RWPE2 (cell line): Measurements from ENCODE around the gene BLACAT1.
A peak's percentile ranks its signal among the peaks of the same experiment; 100 is the strongest.

Source experiments
- ATAC-seq: fragments of 200-7000 bp; cut with Tn5 transposase; 3 replicates; pipeline ENCODE4 v1.9.1; 2021; ENCODE audit warnings: low read depth
- DNase-seq: peaks from one replicate; pipeline ENCODE4 v3.0.0-alpha.2; 2020; ENCODE audit warnings: low spot score
- H3K27ac ChIP-seq: fragments of 450-650 bp; 2 replicates; pipeline ENCODE4 v1.5.1; 2017; ENCODE audit warnings: mild to moderate bottlenecking; ENCODE audit not compliant: poor library complexity, severe bottlenecking
- H3K27me3 ChIP-seq: fragments of 250-450 bp; sonication (Bioruptor Pico); 2 replicates; pipeline ENCODE4 v1.5.1; 2021; ENCODE audit warnings: mild to moderate bottlenecking, moderate library complexity; ENCODE audit not compliant: insufficient read depth, poor library complexity, severe bottlenecking
- H3K36me3 ChIP-seq: fragments of 250-450 bp; sonication (Bioruptor Pico); 2 replicates; pipeline ENCODE4 v1.5.1; 2020; ENCODE audit warnings: low read depth, mild to moderate bottlenecking, moderate library complexity
- H3K4me1 ChIP-seq: fragments of 250-450 bp; sonication (Bioruptor Pico); 2 replicates; pipeline ENCODE4 v1.5.1; 2021; ENCODE audit warnings: mild to moderate bottlenecking, moderate library complexity; ENCODE audit not compliant: insufficient read depth, poor library complexity, severe bottlenecking
- H3K4me3 ChIP-seq: fragments of 250-450 bp; sonication (Bioruptor Pico); 2 replicates; pipeline ENCODE4 v1.5.1; 2021; ENCODE audit warnings: mild to moderate bottlenecking, moderate library complexity; ENCODE audit not compliant: severe bottlenecking
- H3K9me3 ChIP-seq: fragments of 250-450 bp; sonication (Bioruptor Pico); 2 replicates; pipeline ENCODE4 v1.5.1; 2021; ENCODE audit warnings: mild to moderate bottlenecking, moderate library complexity; ENCODE audit not compliant: severe bottlenecking
- CTCF ChIP-seq: fragments of 450-650 bp; IDR thresholded peaks from one replicate; pipeline ENCODE4 v1.5.1; 2017; ENCODE audit warnings: mild to moderate bottlenecking, moderate library complexity; ENCODE audit not compliant: poor library complexity, severe bottlenecking

Gene BLACAT1

GRCh38 chr1:205442051-205442725, 13.7 kb downstream of the BLACAT1 start:
- peak; percentile 40 for DNase-seq
- peaks cover 10% of the 10 kb centered on the region; the same call in 1 of the 2 replicates for H3K36me3 ChIP-seq
- no peak overlapping the region for H3K4me3 ChIP-seq
- H3K9me3 ChIP-seq: no peaks in the 10 kb centered on the region
- H3K27ac ChIP-seq: peak overlapping the region; percentile 66
- H3K27me3 ChIP-seq: no peaks in the 10 kb centered on the region
- no peak for ATAC-seq
- TF ChIP-seq CTCF: no peak
- peaks cover 45% of the 10 kb centered on the region for H3K4me1 ChIP-seq

GRCh38 chr1:205441716-205442050, 14.2 kb downstream of the BLACAT1 start:
- Histone ChIP-seq H3K4me1 (peaks cover 43% of the 10 kb centered on the region), H3K27ac (peak overlapping the region; percentile 66), H3K4me3 (no peak overlapping the region), H3K36me3 (0 out of 2 replicates have a peak, but pooled peaks cover 5% of the 10 kb centered on the region), H3K9me3 (no peaks in the 10 kb centered on the region), H3K27me3 (no peaks in the 10 kb centered on the region)
- no peak for TF ChIP-seq CTCF
- DNase-seq (no peak), ATAC-seq (no peak)

- no peak for TF ChIP-seq CTCF
- H3K27me3 ChIP-seq: no peaks in the 10 kb centered on the region
- H3K4me1 ChIP-seq: peaks cover 43% of the 10 kb centered on the region
- no peak for DNase-seq
- H3K4me3 ChIP-seq: no peak overlapping the region
- no peaks in the 10 kb centered on the region for H3K9me3 ChIP-seq
- ATAC-seq: no peak
- H3K36me3 ChIP-seq: 0 out of 2 replicates have a peak, but pooled peaks cover 5% of the 10 kb centered on the region
- H3K27ac ChIP-seq: peak overlapping the region; percentile 66
Observed at GRCh38 chr1:205441318-205441633, 14.6 kb downstream of the BLACAT1 start.

- H3K4me1 ChIP-seq: peaks cover 40% of the 10 kb centered on the region
- H3K9me3 ChIP-seq: no peaks in the 10 kb centered on the region
- no peaks in the 10 kb centered on the region for H3K27me3 ChIP-seq
- ATAC-seq (peak; percentile 89), DNase-seq (peak; percentile 92)
- peak overlapping the region; percentile 66 for H3K27ac ChIP-seq
- no peak overlapping the region for H3K4me3 ChIP-seq
- 0 out of 2 replicates have a peak, but pooled peaks cover 5% of the 10 kb centered on the region for H3K36me3 ChIP-seq
- TF ChIP-seq CTCF: no peak
Observed at GRCh38 chr1:205440476-205441317, 15.1 kb downstream of the BLACAT1 start.

GRCh38 chr1:205440121-205440475, 15.7 kb downstream of the BLACAT1 start:
- no peak for ATAC-seq
- H3K4me1 ChIP-seq: peaks cover 34% of the 10 kb centered on the region

More at GRCh38 chr1:205440121-205440475, 15.7 kb downstream of the BLACAT1 start:
- no peaks in the 10 kb centered on the region for H3K9me3 ChIP-seq
- TF ChIP-seq CTCF: no peak
- H3K36me3 ChIP-seq: 0 out of 2 replicates have a peak, but pooled peaks cover 5% of the 10 kb centered on the region
- peak overlapping the region; percentile 66 for H3K27ac ChIP-seq
- peak; percentile 40 for DNase-seq
- no peak overlapping the region for H3K4me3 ChIP-seq
- no peaks in the 10 kb centered on the region for H3K27me3 ChIP-seq
